H9 (cell line): ENCODE results near the gene SPATA3. TPM values are rescaled to one million over a fixed set of nuclear protein-coding genes. Genes with fewer than 3 reads are reported as not detected.

Source experiments
- DNase-seq: peaks from one replicate; pipeline ENCODE4 v3.0.0-alpha.2; 2017
- H2AFZ ChIP-seq: one replicate; pipeline ENCODE4 v1.6.1; 2013; ENCODE audit warnings: mild to moderate bottlenecking, low read length, control low read depth, moderate library complexity
- H2AK5ac ChIP-seq: 2 replicates; pipeline ENCODE4 v1.6.1; 2013; ENCODE audit warnings: low read length, control low read depth, mixed read lengths; ENCODE audit not compliant: insufficient read length
- H2BK120ac ChIP-seq: one replicate; pipeline ENCODE4 v1.6.1; 2013; ENCODE audit warnings: low read depth, mild to moderate bottlenecking, low read length, control low read depth, inconsistent platforms; ENCODE audit not compliant: poor library complexity, severe bottlenecking
- H2BK12ac ChIP-seq: 2 replicates; pipeline ENCODE4 v1.6.1; 2013; ENCODE audit warnings: low read length, control low read depth, mixed read lengths, low read depth; ENCODE audit not compliant: insufficient read length
- H2BK15ac ChIP-seq: 2 replicates; pipeline ENCODE4 v1.6.1; 2013; ENCODE audit warnings: low read depth, low read length, control low read depth
- H2BK20ac ChIP-seq: one replicate; pipeline ENCODE4 v1.6.1; 2013; ENCODE audit warnings: low read depth, mild to moderate bottlenecking, low read length, control low read depth, inconsistent platforms; ENCODE audit not compliant: poor library complexity, severe bottlenecking
- H2BK5ac ChIP-seq: 2 replicates; pipeline ENCODE4 v1.6.1; 2013; ENCODE audit warnings: low read length, control low read depth, mixed read lengths; ENCODE audit not compliant: insufficient read length
- H3K14ac ChIP-seq: 2 replicates; pipeline ENCODE4 v1.6.1; 2013; ENCODE audit warnings: low read length, control low read depth; ENCODE audit not compliant: insufficient read depth
- H3K18ac ChIP-seq: 2 replicates; pipeline ENCODE4 v1.6.1; 2013; ENCODE audit warnings: low read depth, mild to moderate bottlenecking, mixed read lengths, low read length, control low read depth; ENCODE audit not compliant: insufficient read length
- H3K23ac ChIP-seq: 2 replicates; pipeline ENCODE4 v1.6.1; 2013; ENCODE audit warnings: low read length, control low read depth, mixed read lengths, low read depth; ENCODE audit not compliant: insufficient read length
- H3K23me2 ChIP-seq: 2 replicates; pipeline ENCODE4 v1.6.1; 2013; ENCODE audit warnings: low read depth, mild to moderate bottlenecking, mixed read lengths, low read length, control low read depth; ENCODE audit not compliant: insufficient read length, poor library complexity, severe bottlenecking
- H3K27ac ChIP-seq: 2 replicates; pipeline ENCODE4 v1.5.1; 2013; ENCODE audit warnings: low read length, control low read depth, mixed read lengths, low read depth; ENCODE audit not compliant: insufficient read length
- H3K27me3 ChIP-seq: 2 replicates; pipeline ENCODE4 v1.6.1; 2013; ENCODE audit warnings: low read length, control low read depth, inconsistent platforms; ENCODE audit not compliant: insufficient read depth
- H3K4ac ChIP-seq: 2 replicates; pipeline ENCODE4 v1.6.1; 2013; ENCODE audit warnings: low read depth, mild to moderate bottlenecking, control low read depth, inconsistent platforms, low read length, moderate library complexity
- H3K4me1 ChIP-seq: 2 replicates; pipeline ENCODE4 v1.6.1; 2013; ENCODE audit warnings: low read length, control low read depth, inconsistent platforms; ENCODE audit not compliant: insufficient read depth
- H3K4me2 ChIP-seq: 2 replicates; pipeline ENCODE4 v1.6.1; 2013; ENCODE audit warnings: low read length, control low read depth, mixed read lengths; ENCODE audit not compliant: insufficient read length, insufficient read depth
- H3K56ac ChIP-seq: 2 replicates; pipeline ENCODE4 v1.6.1; 2013; ENCODE audit warnings: low read depth, mild to moderate bottlenecking, mixed read lengths, low read length, control low read depth; ENCODE audit not compliant: insufficient read length
- H3K79me1 ChIP-seq: 2 replicates; pipeline ENCODE4 v1.6.1; 2013; ENCODE audit warnings: low read depth, mild to moderate bottlenecking, moderate library complexity, low read length, control low read depth, inconsistent platforms; ENCODE audit not compliant: insufficient read depth, poor library complexity, severe bottlenecking
- H3K79me2 ChIP-seq: 2 replicates; pipeline ENCODE4 v1.6.1; 2013; ENCODE audit warnings: low read length, control low read depth, inconsistent platforms; ENCODE audit not compliant: insufficient read depth
- H3K9ac ChIP-seq: 2 replicates; pipeline ENCODE4 v1.6.1; 2013; ENCODE audit warnings: low read length, control low read depth, mixed read lengths; ENCODE audit not compliant: insufficient read length; ENCODE audit errors: extremely low read depth
- H3K9me3 ChIP-seq: one replicate; pipeline ENCODE4 v1.6.1; 2013; ENCODE audit warnings: low read depth, low read length, inconsistent platforms; ENCODE audit not compliant: control insufficient read depth
- H3T11ph ChIP-seq: one replicate; pipeline ENCODE4 v1.6.1; 2013; ENCODE audit warnings: mild to moderate bottlenecking, low read length, control low read depth, inconsistent platforms
- H4K20me1 ChIP-seq: one replicate; pipeline ENCODE4 v1.6.1; 2013; ENCODE audit not compliant: control insufficient read depth, insufficient read length, insufficient read depth
- H4K5ac ChIP-seq: 2 replicates; pipeline ENCODE4 v1.6.1; 2013; ENCODE audit warnings: low read depth, mild to moderate bottlenecking, mixed read lengths, low read length, control low read depth; ENCODE audit not compliant: insufficient read length
- H4K8ac ChIP-seq: replicated peaks from 2 replicates; pipeline ENCODE4 v1.6.1; 2013; ENCODE audit warnings: low read length, control low read depth, mixed read lengths, low read depth; ENCODE audit not compliant: insufficient read length
- H4K91ac ChIP-seq: 2 replicates; pipeline ENCODE4 v1.6.1; 2013; ENCODE audit warnings: low read depth, mild to moderate bottlenecking, moderate library complexity, mixed read lengths, low read length, control low read depth; ENCODE audit not compliant: insufficient read length
- H3K27ac Mint-ChIP-seq, 3 experiments: 2 replicates in 2 of 3; 3 replicates in 1 of 3; pipeline ENCODE4 v1.8.0; 2020 to 2021; ENCODE audit warnings: mixed read lengths in 3 of 3, mild to moderate bottlenecking in 1 of 3, moderate library complexity in 1 of 3
- H3K27me3 Mint-ChIP-seq: 2 replicates; pipeline ENCODE4 v1.8.0; 2021; ENCODE audit warnings: low read depth, mild to moderate bottlenecking, moderate library complexity, mixed read lengths
- H3K36me3 Mint-ChIP-seq, 3 experiments: 2 replicates in 2 of 3; 3 replicates in 1 of 3; pipeline ENCODE4 v1.8.0; 2020 to 2021; ENCODE audit warnings: low read depth in 3 of 3, mixed read lengths in 3 of 3; ENCODE audit not compliant: insufficient read depth in 1 of 3
- H3K4me1 Mint-ChIP-seq, 2 experiments: 2 replicates each; pipeline ENCODE4 v1.8.0; 2020; ENCODE audit warnings: mixed read lengths in 2 of 2
- H3K4me3 Mint-ChIP-seq, 2 experiments: 2 replicates in 1 of 2; 3 replicates in 1 of 2; pipeline ENCODE4 v1.8.0; 2020 to 2021; ENCODE audit warnings: mild to moderate bottlenecking in 2 of 2, mixed read lengths in 2 of 2, moderate library complexity in 1 of 2
- H3K9me3 Mint-ChIP-seq, 2 experiments: 2 replicates in 1 of 2; 3 replicates in 1 of 2; pipeline ENCODE4 v1.8.0; 2020; ENCODE audit warnings: mild to moderate bottlenecking in 2 of 2, mixed read lengths in 2 of 2, moderate library complexity in 1 of 2
- CTCF ChIP-seq: fragments of 200-600 bp; sonication (generic); conservative IDR thresholded peaks from 3 replicates; pipeline ENCODE4 v1.8.0; 2021; ENCODE audit warnings: antibody characterized with exemption, mild to moderate bottlenecking
- WGBS: extraction: QIAGEN DNeasy Blood & Tissue Kit; methylation state at CpG from one replicate; pipeline ENCODE4 v1.1.7; 2013; ENCODE audit warnings: missing lambda C conversion rate, low lambda C conversion rate, mixed read lengths; ENCODE audit not compliant: insufficient read length; ENCODE audit errors: extremely low coverage; 5-methylcytosine and 5-hydroxymethylcytosine counted together
- total RNA-seq: library from RNA; stranded (reverse); gene quantifications from 2 replicates; pipeline ENCODE4 v1.2.1, GENCODE V29; 2021

The SPATA3 gene
- total RNA-seq, 1 experiment from 2014 or later: not detected

- Histone ChIP-seq H2BK5ac (no peak overlapping the region), H4K5ac (no peak overlapping the region), H2AFZ (no peak overlapping the region), H3K23ac (no peak overlapping the region), H2BK15ac (no peak overlapping the region), H4K8ac (no peak overlapping the region), H2BK12ac (no peak overlapping the region), H4K20me1 (no peaks in the 10 kb centered on the region), H3K27me3 (no peaks in the 10 kb centered on the region; the same call in 1 of the 2 replicates), H3K79me1 (no peaks in the 10 kb centered on the region), H3K14ac (no peak overlapping the region), H3K4me1 (no peaks in the 10 kb centered on the region), H2BK120ac (no peak overlapping the region), H3K4ac (no peak overlapping the region), H3K56ac (no peak overlapping the region), H3K4me2 (no peak overlapping the region), H3K27ac (no peak overlapping the region), H3K23me2 (no peaks in the 10 kb centered on the region), H2AK5ac (no peak overlapping the region), H3K18ac (no peak overlapping the region), H3K9me3 (no peaks in the 10 kb centered on the region), H3K79me2 (no peaks in the 10 kb centered on the region), H2BK20ac (no peak overlapping the region), H3T11ph (no peak overlapping the region), H3K9ac (no peak overlapping the region), H4K91ac (no peak overlapping the region)
- TF ChIP-seq CTCF: no peak
- peaks cover 23 to 30% of the 10 kb centered on the region in 2 experiments for H3K4me1 Mint-ChIP-seq
- H3K36me3 Mint-ChIP-seq: peaks cover 0 to 4% (median 0%) of the 10 kb centered on the region in 3 experiments; a peak in 1 of 7 replicates
- no peaks in the 10 kb centered on the region; a peak in 2 of 5 replicates for H3K9me3 Mint-ChIP-seq
- DNase-seq: no peak
- peaks cover 33% of the 10 kb centered on the region for H3K27me3 Mint-ChIP-seq
- H3K4me3 Mint-ChIP-seq: no peak overlapping the region
- no peak overlapping the region for H3K27ac Mint-ChIP-seq
- WGBS: no CpG with 5 or more reads among the region's 6 CpGs
Observed at GRCh38 chr2:231016566-231017230, 20.8 kb downstream of the SPATA3 start.
